Mucosa of rectum (tissue), 2 donors: ENCODE data around the gene NALF2.

Source experiments
- H3K27ac ChIP-seq, 2 donors: one replicate each; pipeline ENCODE4 v1.7.0; 2013; ENCODE audit warnings: inconsistent platforms in 2 of 2, low read depth in 2 of 2, low read length in 2 of 2
- H3K27me3 ChIP-seq, 2 donors: one replicate each; pipeline ENCODE4 v1.7.0; 2013; ENCODE audit warnings: low read length in 2 of 2; ENCODE audit not compliant: control insufficient read depth in 2 of 2, insufficient read depth in 2 of 2
- H3K36me3 ChIP-seq, 2 donors: one replicate each; pipeline ENCODE4 v1.7.0; 2013; ENCODE audit warnings: low read length in 2 of 2; ENCODE audit not compliant: control insufficient read depth in 2 of 2, insufficient read depth in 2 of 2
- H3K4me1 ChIP-seq, 2 donors: one replicate each; pipeline ENCODE4 v1.7.0; 2013; ENCODE audit warnings: low read length in 2 of 2, mild to moderate bottlenecking in 1 of 2; ENCODE audit not compliant: control insufficient read depth in 2 of 2, insufficient read depth in 2 of 2
- H3K4me3 ChIP-seq, 2 donors: one replicate each; pipeline ENCODE4 v1.7.0; 2013; ENCODE audit warnings: low read length in 2 of 2
- H3K9ac ChIP-seq, 2 donors: one replicate each; pipeline ENCODE4 v1.7.0; 2013; ENCODE audit warnings: low read length in 2 of 2, low read depth in 1 of 2, mild to moderate bottlenecking in 1 of 2
- H3K9me3 ChIP-seq, 2 donors: one replicate each; pipeline ENCODE4 v1.7.0; 2013; ENCODE audit warnings: low read length in 2 of 2; ENCODE audit not compliant: control insufficient read depth in 2 of 2
- donor health status: healthy.
- donor health status: Normal muscosa, but diverticular disease.

Gene NALF2

DNA sequence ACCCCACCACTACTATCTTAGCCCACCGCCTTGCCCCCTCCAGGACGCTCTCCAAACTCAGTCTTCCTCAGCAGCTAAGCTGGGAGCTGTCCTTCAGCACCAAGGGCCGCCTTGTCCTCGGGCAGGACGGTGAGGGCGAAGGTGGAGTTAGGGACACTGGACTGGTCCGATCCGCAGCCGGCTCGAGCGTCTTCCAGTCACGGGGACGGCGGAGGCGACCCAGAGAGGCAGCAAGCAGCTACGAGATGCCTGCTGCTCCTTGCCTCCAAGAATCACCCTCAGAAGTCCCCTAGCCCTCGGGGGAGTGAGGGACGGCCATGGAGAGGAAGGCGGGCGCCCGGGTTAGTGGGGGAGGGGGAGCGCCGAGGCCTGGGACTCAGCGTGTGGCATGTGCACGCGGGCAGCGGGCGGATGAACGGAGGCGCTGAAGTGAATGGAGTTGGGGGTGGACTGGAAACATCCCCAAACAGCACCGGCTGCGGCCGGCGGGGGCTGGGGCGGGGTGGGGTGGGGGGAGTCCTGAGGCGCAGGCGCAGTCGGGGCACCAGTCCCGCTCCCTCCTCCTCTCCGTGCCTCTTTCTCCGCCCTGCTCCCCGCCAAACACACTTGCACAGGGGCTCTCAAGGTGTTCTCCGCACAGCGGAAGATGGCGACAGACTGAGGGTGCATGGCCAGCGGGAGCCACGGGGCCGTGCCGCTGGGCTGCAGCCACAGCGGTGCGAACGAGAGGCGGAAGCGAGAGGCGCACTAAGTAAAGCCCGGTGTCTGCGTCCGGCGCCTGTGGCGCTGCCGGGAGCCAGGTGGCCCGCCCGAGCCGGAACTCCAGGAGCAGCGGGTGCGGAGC is at the start of gene NALF2:
Gene NALF2, plus strand, starts transcription at position 545 of the 844 bp plus-strand sequence. CDS start 957 bp downstream, outside the sequence.
- Histone ChIP-seq H3K27me3 (peaks cover 20 to 33% of the 10 kb centered on the region in 2 donors), H3K4me3 (peak within 1 kb of the TSS; percentile 52 to 53), H3K4me1 (no peaks in the 10 kb centered on the region), H3K27ac (no peak within 1 kb of the TSS), H3K9ac (no peak within 1 kb of the TSS), H3K9me3 (no peaks in the 10 kb centered on the region), H3K36me3 (no peaks in the 10 kb centered on the region)

DNA sequence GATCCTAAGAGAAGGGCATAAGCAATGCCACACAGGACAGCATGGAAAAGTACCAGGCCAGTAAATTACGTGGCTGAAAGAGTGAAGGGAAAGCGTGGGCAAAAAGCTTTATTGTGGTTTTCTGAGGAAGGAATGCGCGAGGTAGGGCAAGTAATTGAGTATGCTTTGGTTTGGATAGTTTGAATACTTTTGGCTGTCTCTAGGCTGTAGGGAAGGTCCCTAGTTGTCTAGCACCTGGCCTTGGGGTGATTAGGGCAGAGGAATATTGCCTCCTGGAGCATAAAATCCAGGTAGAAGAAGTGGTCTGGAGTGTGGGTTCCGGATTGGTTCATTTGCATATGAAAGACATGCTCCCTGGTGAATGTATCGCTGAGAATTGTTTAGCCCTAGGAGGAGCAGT is 46.4 kb upstream of the NALF2 start:
- H3K27ac ChIP-seq = no peak overlapping the region
- no peak overlapping the region for H3K4me3 ChIP-seq
- no peak overlapping the region for H3K9ac ChIP-seq
- H3K4me1 ChIP-seq = no peaks in the 10 kb centered on the region
- H3K9me3 ChIP-seq = no peaks in the 10 kb centered on the region
- no peaks in the 10 kb centered on the region for H3K27me3 ChIP-seq
- H3K36me3 ChIP-seq = no peaks in the 10 kb centered on the region

DNA sequence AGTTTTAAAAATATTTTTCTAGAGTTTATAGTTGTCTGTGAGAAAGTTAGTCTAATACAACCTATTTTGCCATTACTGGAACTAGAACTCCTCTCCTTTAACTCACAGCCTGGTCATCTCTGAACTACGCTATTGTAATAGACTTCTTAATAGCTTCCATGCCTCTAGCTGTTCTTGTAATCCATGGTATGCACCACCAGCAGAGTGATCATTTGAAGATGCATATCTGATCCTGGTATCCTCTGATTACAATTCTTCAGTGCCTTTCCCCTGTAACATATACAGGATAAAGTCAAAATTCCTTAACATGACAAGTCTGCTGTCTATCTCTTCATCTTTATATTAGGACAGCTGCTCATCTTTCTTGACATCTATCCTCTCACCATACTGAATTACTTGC is 37.6 kb upstream of the NALF2 start:
- peaks cover 3 to 6% of the 10 kb centered on the region in 2 donors for H3K27me3 ChIP-seq
- H3K9me3 ChIP-seq = no peaks in the 10 kb centered on the region
- no peak overlapping the region for H3K4me3 ChIP-seq
- H3K36me3 ChIP-seq = no peaks in the 10 kb centered on the region
- H3K27ac ChIP-seq = no peak overlapping the region
- no peak overlapping the region for H3K9ac ChIP-seq
- no peaks in the 10 kb centered on the region for H3K4me1 ChIP-seq

DNA sequence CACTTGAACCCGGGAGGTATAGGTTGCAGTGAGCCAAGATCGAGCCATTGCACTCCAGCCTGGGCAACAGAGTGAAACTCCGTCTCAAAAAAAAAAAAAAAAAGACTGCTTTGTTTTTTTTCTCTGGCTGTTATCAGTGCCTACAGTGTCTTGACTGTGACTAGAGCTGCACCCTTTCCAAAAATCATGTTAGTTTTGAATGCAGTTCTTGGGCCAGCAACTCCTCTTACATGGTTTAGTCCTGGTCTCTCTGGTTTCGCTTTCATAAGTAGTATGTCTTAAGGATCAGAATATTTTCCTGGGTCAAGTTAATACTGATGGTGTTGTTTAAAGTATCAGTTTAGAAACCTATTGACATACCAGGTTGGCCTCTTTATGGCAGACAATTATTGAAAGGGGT is 34.2 kb upstream of the NALF2 start:
- peaks cover 3 to 6% of the 10 kb centered on the region in 2 donors for H3K27me3 ChIP-seq
- no peak overlapping the region for H3K27ac ChIP-seq
- no peaks in the 10 kb centered on the region for H3K9me3 ChIP-seq
- H3K9ac ChIP-seq = no peak overlapping the region
- no peaks in the 10 kb centered on the region for H3K4me1 ChIP-seq
- H3K4me3 ChIP-seq = no peak overlapping the region
- H3K36me3 ChIP-seq = no peaks in the 10 kb centered on the region

DNA sequence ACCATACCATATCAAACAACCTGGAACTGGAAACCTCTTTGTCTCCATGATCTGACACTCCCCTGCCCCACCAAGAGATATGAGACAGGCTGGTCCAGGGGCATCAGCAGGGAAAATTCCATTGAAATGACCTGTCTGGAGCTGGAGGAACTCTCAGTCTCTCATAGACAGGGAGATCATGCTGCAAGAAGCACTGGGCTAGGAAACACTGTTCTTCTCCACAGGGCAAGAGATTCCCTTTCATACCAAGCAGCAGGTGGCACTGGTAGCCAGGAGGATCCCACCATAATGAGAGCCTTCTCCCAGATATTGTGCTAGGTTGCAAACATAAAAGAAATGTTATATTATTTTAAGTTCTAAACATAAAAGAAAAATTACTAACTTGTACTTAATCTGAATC is 14.5 kb upstream of the NALF2 start:
- Histone ChIP-seq H3K9me3 (peaks cover 0 to 2% of the 10 kb centered on the region in 2 donors), H3K27me3 (peaks cover 2 to 6% of the 10 kb centered on the region in 2 donors), H3K27ac (no peak overlapping the region), H3K4me1 (no peaks in the 10 kb centered on the region), H3K4me3 (no peak overlapping the region), H3K36me3 (no peaks in the 10 kb centered on the region), H3K9ac (no peak overlapping the region)

DNA sequence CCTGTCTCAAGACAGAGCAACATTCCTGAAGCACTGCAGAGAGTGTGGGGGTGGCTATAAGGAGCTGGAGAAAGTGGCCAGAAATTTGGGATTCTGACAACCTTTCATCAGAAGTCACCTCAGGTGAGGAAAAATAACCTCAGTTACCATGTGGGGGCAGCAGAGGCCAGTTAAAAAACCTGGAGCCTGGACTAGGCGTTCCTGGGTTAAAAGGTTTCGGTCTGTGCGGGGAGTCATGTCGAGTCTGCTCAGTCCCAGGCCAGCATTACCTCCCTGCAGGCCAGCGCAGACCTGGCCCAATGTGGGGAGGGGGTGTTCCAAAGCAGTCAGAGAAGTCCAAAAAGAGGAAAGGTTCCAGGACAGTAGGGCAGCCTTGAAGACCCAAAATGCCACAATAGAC is 10.9 kb upstream of the NALF2 start:
- Histone ChIP-seq H3K4me1 (no peaks in the 10 kb centered on the region), H3K9ac (no peak overlapping the region), H3K36me3 (no peaks in the 10 kb centered on the region), H3K27ac (no peak overlapping the region), H3K27me3 (peaks cover 8 to 9% of the 10 kb centered on the region in 2 donors), H3K9me3 (no peaks in the 10 kb centered on the region), H3K4me3 (no peak overlapping the region)

DNA sequence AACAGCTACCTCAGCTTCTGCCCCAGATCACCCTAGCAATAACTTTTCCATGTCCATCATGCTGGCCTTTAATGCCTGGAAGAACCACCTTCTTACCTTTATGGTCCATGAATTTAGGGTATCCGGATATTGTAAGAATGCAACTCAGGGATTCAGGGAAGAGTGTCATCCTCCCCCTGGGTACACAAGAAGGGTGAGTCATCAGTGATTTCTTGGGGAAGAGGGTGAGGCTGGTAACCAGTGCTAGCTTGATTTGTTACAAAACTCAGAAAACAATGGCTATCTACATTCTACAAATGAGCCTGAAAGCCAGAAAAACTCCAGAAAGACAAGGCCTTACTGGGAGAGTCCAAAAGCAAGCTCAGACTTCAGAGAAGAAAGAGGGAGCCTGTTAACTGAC is 10.4 kb upstream of the NALF2 start:
- H3K27ac ChIP-seq = no peak overlapping the region
- peaks cover 8 to 9% of the 10 kb centered on the region in 2 donors for H3K27me3 ChIP-seq
- no peaks in the 10 kb centered on the region for H3K9me3 ChIP-seq

DNA sequence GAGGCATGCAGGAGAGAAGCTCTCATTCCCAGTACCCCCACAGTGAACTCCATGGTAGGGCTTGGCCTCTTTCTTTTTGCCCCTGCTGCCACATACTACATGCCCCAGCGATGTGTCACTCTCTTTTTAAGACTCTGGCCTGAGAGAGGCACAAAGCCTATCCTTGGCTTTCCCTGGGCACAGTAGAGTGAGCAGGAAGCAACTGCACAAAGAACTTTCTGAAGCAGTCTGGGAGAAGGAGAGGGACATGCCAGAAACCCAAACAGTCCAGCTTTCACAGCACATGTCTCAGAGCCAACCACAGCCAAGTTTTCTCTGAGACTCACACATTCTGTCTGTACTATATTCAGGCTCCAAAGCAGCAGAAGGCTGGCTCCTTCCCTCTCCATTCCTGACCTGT is 7.9 kb upstream of the NALF2 start:
- no peak overlapping the region for H3K27ac ChIP-seq
- H3K9ac ChIP-seq = no peak overlapping the region
- H3K27me3 ChIP-seq = peaks cover 16% of the 10 kb centered on the region in 2 donors
- no peak overlapping the region for H3K4me3 ChIP-seq
- H3K4me1 ChIP-seq = no peaks in the 10 kb centered on the region
- no peaks in the 10 kb centered on the region for H3K9me3 ChIP-seq
- no peaks in the 10 kb centered on the region for H3K36me3 ChIP-seq

More for the DNA sequence above, 10.4 kb upstream of the NALF2 start:
- Histone ChIP-seq H3K9ac (no peak overlapping the region), H3K4me3 (no peak overlapping the region), H3K36me3 (no peaks in the 10 kb centered on the region), H3K4me1 (no peaks in the 10 kb centered on the region)

DNA sequence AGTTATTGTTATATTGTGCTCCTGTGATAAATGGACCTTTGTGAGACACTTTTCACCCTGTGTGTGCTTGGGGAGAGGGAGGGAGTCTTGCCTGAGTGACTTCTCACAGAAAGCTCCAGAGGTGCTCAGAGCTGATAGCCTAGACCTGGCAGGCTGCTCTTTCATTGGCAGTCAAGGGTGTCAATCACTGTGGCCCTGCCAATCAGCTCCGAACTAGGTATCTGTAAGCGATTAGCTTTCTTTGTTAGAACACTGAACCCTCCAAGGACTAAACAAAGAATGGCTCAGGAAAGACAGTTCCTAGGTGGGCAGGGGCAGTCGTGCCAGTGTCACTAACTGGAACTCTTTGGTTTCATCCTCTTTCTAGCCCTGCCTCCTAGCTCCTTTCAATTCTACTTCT is 2.7 kb upstream of the NALF2 start:
- no peak overlapping the region for H3K9ac ChIP-seq
- no peaks in the 10 kb centered on the region for H3K9me3 ChIP-seq
- no peaks in the 10 kb centered on the region for H3K4me1 ChIP-seq
- no peak overlapping the region for H3K27ac ChIP-seq
- H3K4me3 ChIP-seq = no peak overlapping the region
- H3K27me3 ChIP-seq = peaks cover 11 to 13% of the 10 kb centered on the region in 2 donors
- H3K36me3 ChIP-seq = no peaks in the 10 kb centered on the region

DNA sequence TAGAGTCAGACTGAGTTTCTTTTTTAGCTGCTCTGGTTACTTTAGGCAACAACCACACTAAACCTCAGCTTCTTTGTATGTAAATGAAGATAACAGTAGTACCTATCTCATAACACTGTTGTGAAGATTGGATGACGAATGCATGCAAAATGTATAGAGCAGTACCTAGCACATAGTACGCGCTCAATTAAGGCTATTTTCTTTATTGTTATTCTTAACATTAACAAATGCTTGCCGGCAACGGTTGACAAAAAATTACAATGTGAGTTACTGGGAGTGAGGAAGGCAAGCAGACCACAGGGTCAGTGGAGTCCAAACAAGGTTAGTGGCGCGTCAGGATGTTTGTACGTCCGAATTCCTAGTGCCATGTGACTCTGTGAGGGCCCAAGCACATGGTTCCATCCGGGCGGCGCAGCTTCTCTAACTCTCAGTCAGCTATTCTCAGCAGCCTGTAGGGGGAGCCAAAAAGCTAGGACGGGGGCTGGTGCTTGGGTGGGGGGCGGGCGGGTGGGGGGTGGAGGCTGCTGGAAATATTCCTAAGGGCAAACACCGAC is 821 bp upstream of the NALF2 start:
- H3K9me3 ChIP-seq = no peaks in the 10 kb centered on the region
- no peak overlapping the region for H3K9ac ChIP-seq
- H3K4me1 ChIP-seq = no peaks in the 10 kb centered on the region
- peaks cover 20 to 26% of the 10 kb centered on the region in 2 donors for H3K27me3 ChIP-seq
- no peak overlapping the region for H3K27ac ChIP-seq
- H3K4me3 ChIP-seq = no peak overlapping the region
- H3K36me3 ChIP-seq = no peaks in the 10 kb centered on the region
